ENCODE data around the gene ST3GAL4. TPM values are rescaled to one million over a fixed set of nuclear protein-coding genes. Genes with fewer than 3 reads are reported as not detected.

Gene ST3GAL4
- total and polyA plus RNA-seq, 2 donors (not counting 1 experiment from before 2014, with no cell fraction given), result 1.1 to 1.9 TPM

- ATAC-seq (ENCODE audit: low read depth) (no peak), DNase-seq (no peak)
- TF ChIP-seq EZH2 (IDR thresholded peaks at IDR 0.05; ENCODE audit: borderline replicate concordance, insufficient read depth, low read depth, low read length, poor library complexity, severe bottlenecking) (no peak), CTCF (IDR thresholded peaks at IDR 0.05) (no peak)
- no peaks in the 10 kb centered on the region for H3K79me2 ChIP-seq (ENCODE audit: control insufficient read depth, insufficient read depth, low read length)
- ChIA-PET POLR2A (no interaction called here), CTCF (no interaction called here)
- H3K4me3 Mint-ChIP-seq, result no peak overlapping the region
- H3K4me1 ChIP-seq (ENCODE audit: control insufficient read depth in 2 of 2, insufficient read depth in 2 of 2, low read length in 2 of 2), result no peaks in the 10 kb centered on the region
- no peak overlapping the region for H3K27ac Mint-ChIP-seq
- H2AFZ ChIP-seq (ENCODE audit: insufficient read depth, low read depth, low read length, poor library complexity, severe bottlenecking), result no peak overlapping the region
- H3K9me3 ChIP-seq (ENCODE audit: control extremely low read depth in 1 of 3, control insufficient read depth in 2 of 3, insufficient read depth in 1 of 3, low read length in 2 of 3), result no peaks in the 10 kb centered on the region
- WGBS (ENCODE audit: insufficient coverage), result 100% methylated on average over 5 of the region's 8 CpGs
- intact Hi-C loops (cut with micrococcal nuclease), result no loop called here
- no peaks in the 10 kb centered on the region for H3K27me3 ChIP-seq (replicated peaks in 1 of 4; ENCODE audit: control extremely low read depth in 1 of 4, control insufficient read depth in 3 of 4, insufficient read depth in 4 of 4, low read length in 3 of 4)
- H3K9ac ChIP-seq (ENCODE audit: low read length), result no peak overlapping the region
- H3K27ac ChIP-seq (ENCODE audit: low read length in 2 of 2), result no peak overlapping the region
- H3K27me3 Mint-ChIP-seq, result no peaks in the 10 kb centered on the region
- no peaks in the 10 kb centered on the region for H3K9me3 Mint-ChIP-seq (ENCODE audit: insufficient read depth)
- peaks cover 0 to 30% of the 10 kb centered on the region in 2 experiments for H3K36me3 ChIP-seq (replicated peaks in 1 of 2; ENCODE audit: control extremely low read depth in 1 of 2, control insufficient read depth in 1 of 2, extremely low read depth in 1 of 2, insufficient read depth in 2 of 2, low read length in 1 of 2)
- no peaks in the 10 kb centered on the region for H4K20me1 ChIP-seq (ENCODE audit: control insufficient read depth, insufficient read depth, low read length, poor library complexity, severe bottlenecking)
- H3K4me1 Mint-ChIP-seq, result peaks cover 3% of the 10 kb centered on the region
- H3K4me2 ChIP-seq (replicated peaks; ENCODE audit: low read depth, low read length, poor library complexity, severe bottlenecking), result no peak overlapping the region
- no peak overlapping the region for H3K4me3 ChIP-seq (ENCODE audit: control extremely low read depth in 1 of 5, extremely low read depth in 1 of 5, insufficient read depth in 1 of 5, low read depth in 2 of 5, low read length in 4 of 5)
Observed at GRCh38 chr11:126348806-126349582, 6.5 kb upstream of the ST3GAL4 start.

GRCh38 chr11:126350836-126351235 is 4.7 kb upstream of the ST3GAL4 start:
- no peak overlapping the region for H3K27ac Mint-ChIP-seq
- POLR2A ChIA-PET, result no interaction called here

More at GRCh38 chr11:126350836-126351235, 4.7 kb upstream of the ST3GAL4 start:
- intact Hi-C loops (cut with micrococcal nuclease), result loop anchor here (10.0 kb wide), 1 partner anchor 46 kb away; the partner anchor contains the start of gene DCPS
- H3K4me3 ChIP-seq (ENCODE audit: control extremely low read depth in 1 of 5, extremely low read depth in 1 of 5, insufficient read depth in 1 of 5, low read depth in 2 of 5, low read length in 4 of 5), result no peak overlapping the region
- H3K27ac ChIP-seq (ENCODE audit: low read length in 2 of 2), result no peak overlapping the region
- CTCF ChIA-PET, result no interaction called here
- DNase-seq (no peak), ATAC-seq (ENCODE audit: low read depth) (no peak)
- Mint-ChIP-seq H3K4me3 (no peak overlapping the region), H3K27me3 (no peaks in the 10 kb centered on the region), H3K4me1 (peaks cover 9% of the 10 kb centered on the region), H3K9me3 (ENCODE audit: insufficient read depth) (no peaks in the 10 kb centered on the region)
- peaks cover 7 to 10% of the 10 kb centered on the region in 2 donors for H3K4me1 ChIP-seq (ENCODE audit: control insufficient read depth in 2 of 2, insufficient read depth in 2 of 2, low read length in 2 of 2)
- TF ChIP-seq EZH2 (IDR thresholded peaks at IDR 0.05; ENCODE audit: borderline replicate concordance, insufficient read depth, low read depth, low read length, poor library complexity, severe bottlenecking) (no peak), CTCF (IDR thresholded peaks at IDR 0.05) (no peak)
- no peaks in the 10 kb centered on the region for H3K79me2 ChIP-seq (ENCODE audit: control insufficient read depth, insufficient read depth, low read length)
- H3K9ac ChIP-seq (ENCODE audit: low read length), result no peak overlapping the region
- WGBS (ENCODE audit: insufficient coverage), result 97% methylated on average over 4 of the region's 5 CpGs
- H3K4me2 ChIP-seq (replicated peaks; ENCODE audit: low read depth, low read length, poor library complexity, severe bottlenecking), result no peak overlapping the region
- H3K9me3 ChIP-seq (ENCODE audit: control extremely low read depth in 1 of 3, control insufficient read depth in 2 of 3, insufficient read depth in 1 of 3, low read length in 2 of 3), result no peaks in the 10 kb centered on the region
- H2AFZ ChIP-seq (ENCODE audit: insufficient read depth, low read depth, low read length, poor library complexity, severe bottlenecking), result no peak overlapping the region
- no peaks in the 10 kb centered on the region for H4K20me1 ChIP-seq (ENCODE audit: control insufficient read depth, insufficient read depth, low read length, poor library complexity, severe bottlenecking)
- H3K27me3 ChIP-seq (replicated peaks in 1 of 4; ENCODE audit: control extremely low read depth in 1 of 4, control insufficient read depth in 3 of 4, insufficient read depth in 4 of 4, low read length in 3 of 4), result no peaks in the 10 kb centered on the region
- peaks cover 0 to 13% of the 10 kb centered on the region in 2 experiments for H3K36me3 ChIP-seq (replicated peaks in 1 of 2; ENCODE audit: control extremely low read depth in 1 of 2, control insufficient read depth in 1 of 2, extremely low read depth in 1 of 2, insufficient read depth in 2 of 2, low read length in 1 of 2)
